Measurements from ENCODE around the gene TM2D3.

DNA sequence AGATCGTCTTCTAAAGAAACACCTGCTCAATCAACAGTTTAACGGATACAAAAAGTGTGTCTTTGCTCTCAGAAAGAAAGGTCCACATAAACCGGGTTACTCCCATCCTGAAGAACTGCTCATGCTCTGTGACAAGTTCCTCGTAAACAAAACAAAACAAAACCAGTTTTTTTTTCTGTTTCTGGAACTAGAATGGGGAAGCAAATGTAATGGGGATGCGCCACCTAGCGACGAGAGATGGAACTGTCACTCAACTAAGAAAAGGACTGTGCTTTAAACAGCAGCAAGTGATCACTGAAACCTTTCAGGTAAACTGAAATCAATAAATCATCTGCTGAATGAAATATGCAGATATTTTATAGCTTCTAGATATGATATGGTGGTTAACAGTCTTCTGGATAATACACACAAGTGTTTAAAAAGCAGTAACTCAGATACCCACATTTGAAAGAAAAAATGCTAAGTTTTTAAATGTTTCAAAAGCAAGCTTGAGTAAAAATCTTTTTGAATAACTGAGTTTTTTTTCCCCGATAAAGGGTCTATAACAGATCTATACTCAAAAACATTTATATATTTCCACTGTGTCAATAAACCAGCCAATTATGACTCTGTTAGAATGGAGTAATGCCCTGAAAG lies 10.9 kb downstream of the TM2D3 start:
- TF ChIP-seq CTCF (IDR thresholded peaks at IDR 0.05; ENCODE audit: insufficient read depth, low read length) = peak; percentile 68
- TF ChIP-seq, protein P1, sequence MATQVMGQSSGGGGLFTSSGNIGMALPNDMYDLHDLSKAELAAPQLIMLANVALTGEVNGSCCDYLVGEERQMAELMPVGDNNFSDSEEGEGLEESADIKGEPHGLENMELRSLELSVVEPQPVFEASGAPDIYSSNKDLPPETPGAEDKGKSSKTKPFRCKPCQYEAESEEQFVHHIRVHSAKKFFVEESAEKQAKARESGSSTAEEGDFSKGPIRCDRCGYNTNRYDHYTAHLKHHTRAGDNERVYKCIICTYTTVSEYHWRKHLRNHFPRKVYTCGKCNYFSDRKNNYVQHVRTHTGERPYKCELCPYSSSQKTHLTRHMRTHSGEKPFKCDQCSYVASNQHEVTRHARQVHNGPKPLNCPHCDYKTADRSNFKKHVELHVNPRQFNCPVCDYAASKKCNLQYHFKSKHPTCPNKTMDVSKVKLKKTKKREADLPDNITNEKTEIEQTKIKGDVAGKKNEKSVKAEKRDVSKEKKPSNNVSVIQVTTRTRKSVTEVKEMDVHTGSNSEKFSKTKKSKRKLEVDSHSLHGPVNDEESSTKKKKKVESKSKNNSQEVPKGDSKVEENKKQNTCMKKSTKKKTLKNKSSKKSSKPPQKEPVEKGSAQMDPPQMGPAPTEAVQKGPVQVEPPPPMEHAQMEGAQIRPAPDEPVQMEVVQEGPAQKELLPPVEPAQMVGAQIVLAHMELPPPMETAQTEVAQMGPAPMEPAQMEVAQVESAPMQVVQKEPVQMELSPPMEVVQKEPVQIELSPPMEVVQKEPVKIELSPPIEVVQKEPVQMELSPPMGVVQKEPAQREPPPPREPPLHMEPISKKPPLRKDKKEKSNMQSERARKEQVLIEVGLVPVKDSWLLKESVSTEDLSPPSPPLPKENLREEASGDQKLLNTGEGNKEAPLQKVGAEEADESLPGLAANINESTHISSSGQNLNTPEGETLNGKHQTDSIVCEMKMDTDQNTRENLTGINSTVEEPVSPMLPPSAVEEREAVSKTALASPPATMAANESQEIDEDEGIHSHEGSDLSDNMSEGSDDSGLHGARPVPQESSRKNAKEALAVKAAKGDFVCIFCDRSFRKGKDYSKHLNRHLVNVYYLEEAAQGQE (IDR thresholded peaks at IDR 0.05; ENCODE audit: insufficient replicate concordance, low read depth) = no peak

All from HL-60 (cell line).